ENCODE measurements around the gene SETD5.

DNA sequence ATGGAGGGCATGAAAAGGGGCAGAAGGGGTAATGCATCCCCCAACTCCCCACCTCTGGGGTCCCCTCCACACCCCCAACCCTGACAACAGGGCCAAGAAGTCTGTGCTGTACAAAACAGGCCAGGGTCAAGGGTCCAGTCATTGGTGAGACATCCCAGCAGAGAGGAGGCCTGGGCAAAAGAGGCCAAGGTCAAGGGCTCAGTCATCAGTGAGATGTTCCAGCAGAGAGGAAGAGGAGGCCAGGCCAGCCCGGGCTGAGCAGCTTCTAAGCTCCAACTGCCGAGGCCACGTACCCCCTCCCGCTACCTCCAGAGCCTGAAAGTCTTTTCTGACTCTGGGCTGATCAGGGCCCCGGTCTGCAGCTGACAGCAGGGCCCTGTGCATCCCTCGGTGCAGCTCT is 103.8 kb downstream of the SETD5 start:
- TF ChIP-seq CTCF (optimal IDR thresholded peaks at IDR 0.05 in 1 of 3, IDR thresholded peaks at IDR 0.05 in 1 of 3, conservative IDR thresholded peaks at IDR 0.05 in 1 of 3; ENCODE audit: extremely low read depth in 1 of 3, insufficient read depth in 2 of 3, low read length in 3 of 3) (no peak), EZH2 (IDR thresholded peaks at IDR 0.05; ENCODE audit: low read length) (no peak)
